ENCODE measurements around the gene TMEM72. TPM values are rescaled to one million over a fixed set of nuclear protein-coding genes. Genes with fewer than 3 reads are reported as not detected.

Gene TMEM72
- total RNA-seq, 1 donor from 2014 or later, result not detected

- Histone ChIP-seq H3K4me1 (ENCODE audit: insufficient read depth, low read length) (peaks cover 33% of the 10 kb centered on the region), H3K27me3 (ENCODE audit: insufficient read depth, low read length) (no peaks in the 10 kb centered on the region), H3K36me3 (ENCODE audit: insufficient read depth, low read length) (no peaks in the 10 kb centered on the region), H3K9ac (ENCODE audit: low read length) (peak overlapping the region; percentile 61), H2AFZ (ENCODE audit: low read depth, low read length) (no peak overlapping the region), H3K9me3 (ENCODE audit: insufficient read depth, low read depth, low read length) (no peaks in the 10 kb centered on the region), H3K4me3 (ENCODE audit: insufficient read depth, low read depth, low read length) (peak overlapping the region; percentile 63), H3K27ac (ENCODE audit: low read depth, low read length) (no peak overlapping the region), H3K79me2 (ENCODE audit: insufficient read depth, low read length) (no peaks in the 10 kb centered on the region), H4K20me1 (ENCODE audit: insufficient read depth, low read length) (no peaks in the 10 kb centered on the region), H3K4me2 (ENCODE audit: low read length) (peak overlapping the region; percentile 95)
- no peak for FAIRE-seq
- Mint-ChIP-seq H3K9me3 (ENCODE audit: unreplicated experiment) (peaks cover 3% of the 10 kb centered on the region), H3K27me3 (ENCODE audit: low read depth, unreplicated experiment) (no peaks in the 10 kb centered on the region), H3K4me1 (ENCODE audit: low read depth, unreplicated experiment) (peaks cover 64% of the 10 kb centered on the region), H3K27ac (ENCODE audit: unreplicated experiment) (peak overlapping the region; percentile 54), H3K4me3 (ENCODE audit: unreplicated experiment) (peak overlapping the region; percentile 90), H3K36me3 (ENCODE audit: low read depth, unreplicated experiment) (peaks cover 13% of the 10 kb centered on the region)
- TF ChIP-seq EZH2 (IDR thresholded peaks at IDR 0.05; ENCODE audit: insufficient read depth, low read length) (no peak), CTCF (IDR thresholded peaks at IDR 0.05; ENCODE audit: insufficient read depth, low read depth, low read length) (no peak)
- DNase-seq (ENCODE audit: low read depth), result no peak
These were observed 49.5 kb downstream of the TMEM72 start for GRCh38 chr10:44960482-44961229.

GRCh38 chr10:44961230-44961571 is 50.1 kb downstream of the TMEM72 start:
- no peaks in the 10 kb centered on the region for H3K27me3 Mint-ChIP-seq (ENCODE audit: low read depth, unreplicated experiment)
- peaks cover 70% of the 10 kb centered on the region for H3K4me1 Mint-ChIP-seq (ENCODE audit: low read depth, unreplicated experiment)
- no peaks in the 10 kb centered on the region for H3K79me2 ChIP-seq (ENCODE audit: insufficient read depth, low read length)
- peak overlapping the region; percentile 90 for H3K4me3 Mint-ChIP-seq (ENCODE audit: unreplicated experiment)
- H3K9me3 ChIP-seq (ENCODE audit: insufficient read depth, low read depth, low read length), result no peaks in the 10 kb centered on the region
- peak overlapping the region; percentile 95 for H3K4me2 ChIP-seq (ENCODE audit: low read length)
- H3K27ac ChIP-seq (ENCODE audit: low read depth, low read length), result no peak overlapping the region
- H3K36me3 ChIP-seq (ENCODE audit: insufficient read depth, low read length), result no peaks in the 10 kb centered on the region
- DNase-seq (ENCODE audit: low read depth) (no peak), FAIRE-seq (no peak)
- H3K27ac Mint-ChIP-seq (ENCODE audit: unreplicated experiment), result no peak overlapping the region
- peaks cover 1% of the 10 kb centered on the region for H3K9me3 Mint-ChIP-seq (ENCODE audit: unreplicated experiment)
- no peaks in the 10 kb centered on the region for H3K27me3 ChIP-seq (ENCODE audit: insufficient read depth, low read length)
- H3K4me1 ChIP-seq (ENCODE audit: insufficient read depth, low read length), result peaks cover 35% of the 10 kb centered on the region
- H3K9ac ChIP-seq (ENCODE audit: low read length), result no peak overlapping the region
- no peak overlapping the region for H3K4me3 ChIP-seq (ENCODE audit: insufficient read depth, low read depth, low read length)
- H2AFZ ChIP-seq (ENCODE audit: low read depth, low read length), result no peak overlapping the region
- no peak for TF ChIP-seq EZH2 (IDR thresholded peaks at IDR 0.05; ENCODE audit: insufficient read depth, low read length)
- TF ChIP-seq CTCF (IDR thresholded peaks at IDR 0.05; ENCODE audit: insufficient read depth, low read depth, low read length), result no peak
- H4K20me1 ChIP-seq (ENCODE audit: insufficient read depth, low read length), result no peaks in the 10 kb centered on the region
- peaks cover 9% of the 10 kb centered on the region for H3K36me3 Mint-ChIP-seq (ENCODE audit: low read depth, unreplicated experiment)
